ENCODE measurements around the gene NCAPH2.

The NCAPH2 gene

DNA sequence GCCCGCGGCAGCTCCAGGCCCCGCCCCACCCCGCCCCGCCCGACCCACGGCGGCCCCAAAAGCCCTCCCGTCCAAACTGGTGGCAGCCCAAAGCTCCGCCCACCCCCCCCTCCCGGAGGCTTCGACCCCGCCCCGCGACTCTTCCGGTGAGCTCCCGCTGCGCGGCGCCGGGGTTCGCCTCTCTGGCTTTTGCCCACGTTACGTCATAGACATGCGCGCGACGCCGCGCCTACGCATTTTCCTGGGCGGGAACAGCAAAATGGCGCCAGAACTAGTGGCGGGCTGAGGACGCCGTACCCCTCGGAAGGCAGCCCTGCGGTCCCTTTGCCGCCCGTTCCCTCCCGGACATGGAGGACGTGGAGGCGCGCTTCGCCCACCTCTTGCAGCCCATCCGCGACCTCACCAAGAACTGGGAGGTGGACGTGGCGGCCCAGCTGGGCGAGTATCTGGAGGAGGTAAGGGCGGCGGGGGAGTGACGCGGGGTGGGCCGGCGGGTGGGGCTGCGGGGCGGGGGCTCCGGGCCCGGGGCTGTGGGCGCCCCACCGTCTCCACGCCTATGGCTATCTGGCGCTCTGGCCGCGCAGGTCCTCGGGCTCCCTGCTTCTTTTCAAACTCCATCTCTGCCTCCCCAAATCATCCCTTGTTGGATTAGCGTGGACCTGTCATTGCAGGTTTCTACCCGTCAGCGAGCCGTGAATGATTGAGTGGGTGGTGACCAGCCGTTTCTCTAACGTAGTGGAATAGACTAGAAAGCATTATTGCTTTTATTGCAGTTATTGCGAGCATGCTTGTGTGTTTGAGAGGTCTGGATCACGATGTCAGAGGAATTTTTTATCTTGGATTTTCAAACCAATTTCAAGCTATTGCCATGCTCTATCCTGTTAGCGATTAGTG lies at the start of gene NCAPH2:
NCAPH2 (plus strand) TSS at position 234 of the 894 bp plus-strand sequence; CDS start at position 348, 114 bp downstream.
- peak; percentile 92 for DNase-seq (ENCODE audit: low read depth)

GRCh38 chr22:50459016-50459415 lies 49.0 kb upstream of the NCAPH2 start:
- DNase-seq (ENCODE audit: low read depth) = no peak

DNA sequence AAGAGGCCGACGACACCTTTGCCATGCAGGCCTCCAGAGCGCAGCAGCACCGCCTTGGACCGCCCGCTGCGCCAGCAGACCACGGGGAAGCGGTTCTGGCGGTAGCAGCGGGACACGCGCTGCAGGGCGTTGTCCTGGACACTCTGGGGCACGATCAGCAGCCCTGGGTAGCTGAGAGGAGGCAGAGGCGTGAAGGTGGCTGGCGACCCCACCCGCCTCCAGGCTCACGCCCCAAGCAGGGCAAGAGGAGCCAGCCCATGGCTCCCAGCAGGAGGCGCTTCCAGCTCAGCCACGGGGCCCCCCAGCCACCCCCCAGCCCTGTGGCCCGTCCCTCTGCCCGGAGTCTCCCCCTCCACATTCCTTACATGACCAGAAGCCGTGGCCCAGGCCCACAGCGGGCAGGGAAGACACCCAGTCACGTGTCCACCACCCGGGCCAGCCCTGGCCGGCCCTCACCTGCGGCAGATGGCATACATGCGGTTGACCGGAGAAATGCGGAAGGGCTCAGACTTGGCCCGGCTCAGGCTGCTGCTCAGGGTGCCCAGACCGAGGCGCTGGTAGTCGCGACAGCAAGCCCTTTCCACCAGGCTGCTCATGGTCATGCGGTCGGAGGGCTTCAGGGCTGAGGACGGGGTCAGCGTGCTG lies 48.4 kb upstream of the NCAPH2 start:
- no peak for DNase-seq (ENCODE audit: low read depth)

DNA sequence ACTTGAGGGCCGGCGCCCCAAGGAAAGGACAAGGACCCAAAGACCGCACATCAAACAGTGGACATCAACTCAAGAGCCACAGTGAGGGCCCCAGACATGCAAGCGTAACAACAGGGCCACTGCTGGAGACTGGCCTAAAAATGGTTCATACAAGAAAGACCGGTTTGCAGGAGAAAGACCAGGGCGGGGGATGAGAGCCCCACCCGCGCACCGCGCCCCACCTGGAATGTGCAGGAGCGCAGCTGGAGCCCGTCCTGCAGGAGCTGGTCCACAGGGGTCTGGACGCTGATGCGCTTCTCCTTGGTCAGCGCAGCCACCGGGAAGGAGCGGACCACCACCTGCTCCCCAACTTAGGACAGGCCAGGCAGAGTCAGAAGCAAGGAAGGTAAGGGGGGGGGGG lies 47.1 kb upstream of the NCAPH2 start:
- DNase-seq (ENCODE audit: low read depth) = no peak

GRCh38 chr22:50461536-50461935 lies 46.5 kb upstream of the NCAPH2 start:
- no peak for DNase-seq (ENCODE audit: low read depth)

DNA sequence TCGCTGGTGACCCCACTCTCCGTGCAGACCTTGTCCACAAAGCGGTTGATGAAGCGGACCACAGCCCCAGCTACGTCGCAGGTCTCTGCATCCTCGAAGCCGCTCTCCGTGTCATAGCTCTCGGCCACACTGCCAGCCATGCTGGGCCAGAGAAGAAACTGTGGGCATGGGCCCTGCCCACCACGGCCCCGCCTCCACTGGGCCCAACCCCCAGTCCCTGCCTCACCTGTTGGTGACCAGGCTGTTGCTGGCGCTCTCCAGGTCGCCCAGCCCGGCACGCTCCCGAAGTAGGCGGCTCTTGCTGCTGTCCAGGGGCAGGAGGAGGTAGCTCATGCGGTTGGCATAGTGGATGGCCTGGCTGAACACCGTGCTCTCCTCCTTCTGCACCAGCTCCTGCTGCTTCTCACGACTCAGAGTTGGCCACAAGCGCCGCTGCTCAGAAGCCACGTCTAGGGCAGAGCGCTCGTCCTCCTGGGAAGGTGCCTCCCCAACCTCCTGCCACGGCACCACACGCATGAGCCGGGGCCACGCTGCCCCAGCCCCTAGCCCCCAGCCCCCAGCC lies 46.0 kb upstream of the NCAPH2 start:
- no peak for DNase-seq (ENCODE audit: low read depth)

GRCh38 chr22:50463188-50463900 lies 44.7 kb upstream of the NCAPH2 start:
- no peak for DNase-seq (ENCODE audit: low read depth)

GRCh38 chr22:50464451-50464850 lies 43.6 kb upstream of the NCAPH2 start:
- no peak for DNase-seq (ENCODE audit: low read depth)

GRCh38 chr22:50465066-50465930 lies 42.7 kb upstream of the NCAPH2 start:
- no peak for DNase-seq (ENCODE audit: low read depth)

GRCh38 chr22:50467341-50467740 lies 40.7 kb upstream of the NCAPH2 start:
- no peak for DNase-seq (ENCODE audit: low read depth)

GRCh38 chr22:50467773-50468440 lies 40.1 kb upstream of the NCAPH2 start:
- DNase-seq (ENCODE audit: low read depth) = no peak

- DNase-seq (ENCODE audit: low read depth) = no peak
Measured at GRCh38 chr22:50468626-50469025, 39.4 kb upstream of the NCAPH2 start.

DNA sequence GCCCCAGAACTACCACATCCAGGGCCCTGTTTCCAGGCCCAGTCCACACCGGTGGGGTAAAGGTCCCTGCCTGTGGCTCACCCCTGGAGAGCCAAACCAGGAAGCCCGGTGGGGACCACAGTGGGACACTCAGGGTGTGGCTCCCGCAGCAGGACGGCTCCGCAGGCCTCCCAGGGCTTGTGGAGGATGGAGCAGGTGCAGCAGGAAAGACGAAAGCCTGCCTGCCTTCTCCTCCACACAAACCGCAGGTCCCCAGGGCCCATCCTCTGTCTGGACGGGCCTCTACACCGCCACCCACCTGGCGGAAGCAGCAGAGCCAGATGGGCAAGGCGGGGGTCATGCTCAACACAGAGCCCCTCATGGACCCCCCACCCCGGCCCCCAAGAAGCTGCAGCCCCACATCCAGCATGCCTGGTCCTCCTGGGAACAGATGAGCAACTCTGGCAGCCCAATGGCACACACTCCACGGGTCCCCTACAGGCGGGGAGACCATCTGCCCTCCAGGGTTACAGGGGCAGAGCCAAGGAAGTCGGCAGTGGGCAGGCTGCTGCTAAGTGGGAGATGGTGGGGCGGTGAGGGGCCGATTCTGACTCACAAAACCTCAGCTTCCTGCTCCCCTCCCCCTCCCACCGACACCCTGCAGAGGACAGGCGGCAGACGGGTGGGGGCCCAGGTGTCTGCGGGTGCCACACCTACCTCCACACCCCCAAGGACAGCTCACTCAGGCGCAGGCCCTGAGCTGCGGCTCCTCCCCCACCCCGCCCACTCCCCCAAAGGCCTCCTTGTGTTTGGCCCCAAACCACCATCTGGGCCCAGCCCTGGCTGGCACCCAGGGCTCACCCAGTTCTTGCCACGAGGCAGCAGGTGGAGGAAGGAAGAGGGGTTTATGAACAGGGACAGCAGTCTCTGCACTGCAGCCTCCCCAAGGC lies 38.4 kb upstream of the NCAPH2 start:
- DNase-seq (ENCODE audit: low read depth) = peak; percentile 32

DNA sequence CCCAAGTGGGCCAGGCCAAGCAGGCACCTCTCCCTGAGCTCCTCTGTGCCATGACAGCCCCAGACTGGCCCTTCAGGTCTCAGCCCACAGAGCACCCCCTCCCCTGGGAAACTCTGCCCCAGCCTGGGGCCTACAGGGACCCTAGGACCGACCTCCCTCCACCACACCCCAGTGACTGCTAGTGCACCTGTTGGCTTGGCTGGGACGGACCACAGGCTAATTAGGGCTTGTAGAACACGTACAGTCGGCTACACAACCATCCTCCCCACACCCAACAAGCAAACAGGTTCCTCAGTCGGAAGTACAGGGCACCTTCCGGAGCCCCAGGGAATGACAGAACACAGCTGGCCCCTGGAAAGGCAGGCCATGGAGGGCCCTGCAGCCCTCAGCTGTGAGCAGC lies 37.5 kb upstream of the NCAPH2 start:
- DNase-seq (ENCODE audit: low read depth) = no peak

- no peak for DNase-seq (ENCODE audit: low read depth)
Measured at GRCh38 chr22:50471197-50471847, 36.7 kb upstream of the NCAPH2 start.

- no peak for DNase-seq (ENCODE audit: low read depth)
Measured at GRCh38 chr22:50471962-50472361, 36.1 kb upstream of the NCAPH2 start.

DNA sequence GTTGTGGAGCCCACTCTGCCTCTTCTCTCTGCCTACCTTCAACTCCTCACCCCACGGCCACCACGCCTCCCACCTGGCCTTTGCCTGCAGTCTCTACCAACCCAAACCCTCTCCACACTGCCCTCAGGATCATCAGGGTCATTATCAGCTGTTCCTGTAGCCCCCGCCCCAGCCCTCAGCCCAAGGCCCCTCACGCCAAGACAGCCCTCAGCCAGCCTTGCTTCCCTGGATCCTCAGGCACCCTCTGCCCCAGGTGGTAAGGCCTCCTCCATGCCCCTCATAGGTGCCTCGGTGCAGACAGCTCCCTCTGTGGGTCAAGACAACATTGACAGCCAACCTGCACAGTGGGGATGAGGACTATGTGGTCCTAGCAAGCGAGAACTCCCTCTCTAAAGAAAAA lies 34.9 kb upstream of the NCAPH2 start:
- DNase-seq (ENCODE audit: low read depth) = no peak

- peak; percentile 71 for DNase-seq (ENCODE audit: low read depth)
Measured at GRCh38 chr22:50473855-50474671, 34.0 kb upstream of the NCAPH2 start.
